Neural cell (in vitro differentiated cells): ENCODE results near the gene CENPX. TPM values are rescaled to one million over a fixed set of nuclear protein-coding genes. Genes with fewer than 3 reads are reported as not detected.

ENCODE experiments used
- H2AFZ ChIP-seq: fragments of 200-600, 300-800 bp; sonication (generic), shearing (Covaris generic); 2 replicates; pipeline ENCODE4 v1.6.0; 2014; ENCODE audit warnings: low read depth, mild to moderate bottlenecking, antibody characterized with exemption, low read length, moderate library complexity
- H3F3A ChIP-seq: fragments of 200-600 bp; shearing (Covaris generic); 2 replicates; pipeline ENCODE4 v1.6.1; 2016; ENCODE audit warnings: mild to moderate bottlenecking, moderate library complexity, mixed read lengths, antibody characterized with exemption, low read length; ENCODE audit not compliant: insufficient read depth, poor library complexity, severe bottlenecking
- H3K27ac ChIP-seq: fragments of 200-600, 300-800 bp; sonication (generic), shearing (Covaris generic); 2 replicates; pipeline ENCODE4 v1.5.1; 2014; ENCODE audit warnings: mild to moderate bottlenecking, low read length, moderate library complexity
- H3K27me3 ChIP-seq: fragments of 300-800, 200-600 bp; sonication (generic), shearing (Covaris generic); 2 replicates; pipeline ENCODE4 v1.6.0; 2014; ENCODE audit warnings: mild to moderate bottlenecking, low read depth, low read length, moderate library complexity; ENCODE audit not compliant: insufficient read depth
- H3K36me3 ChIP-seq: fragments of 300-800, 200-600 bp; sonication (generic), shearing (Covaris generic); 2 replicates; pipeline ENCODE4 v1.5.1; 2014; ENCODE audit warnings: mild to moderate bottlenecking, antibody characterized with exemption, low read length, moderate library complexity; ENCODE audit not compliant: insufficient read depth
- H3K4me2 ChIP-seq: fragments of 300-800, 200-600 bp; sonication (generic), shearing (Covaris generic); 2 replicates; pipeline ENCODE4 v1.6.0; 2014; ENCODE audit warnings: mild to moderate bottlenecking, low read length
- H3K4me3 ChIP-seq: fragments of 300-800, 200-600 bp; sonication (generic), shearing (Covaris generic); 2 replicates; pipeline ENCODE4 v1.5.1; 2014; ENCODE audit warnings: mild to moderate bottlenecking, low read length, moderate library complexity
- H3K79me2 ChIP-seq: fragments of 200-600 bp; shearing (Covaris generic); replicated peaks from 2 replicates; pipeline ENCODE4 v1.6.0; 2014; ENCODE audit warnings: mild to moderate bottlenecking, low read length, moderate library complexity; ENCODE audit not compliant: insufficient read depth
- H3K9ac ChIP-seq: fragments of 300-800, 200-600 bp; sonication (generic), shearing (Covaris generic); 2 replicates; pipeline ENCODE4 v1.6.1; 2016; ENCODE audit warnings: mild to moderate bottlenecking, low read length, mixed read lengths
- H3K9me2 ChIP-seq: fragments of 200-600 bp; shearing (Covaris generic); 2 replicates; pipeline ENCODE4 v1.6.1; 2016; ENCODE audit warnings: mild to moderate bottlenecking, low read length, mixed read lengths; ENCODE audit not compliant: insufficient read depth
- H3K9me3 ChIP-seq: fragments of 200-600, 300-800 bp; sonication (generic), shearing (Covaris generic); 2 replicates; pipeline ENCODE4 v1.6.1; 2016; ENCODE audit warnings: mild to moderate bottlenecking, mixed run types, low read length, moderate library complexity, mixed read lengths
- H4K20me1 ChIP-seq: fragments of 200-600 bp; shearing (Covaris generic); 2 replicates; pipeline ENCODE4 v1.6.1; 2016; ENCODE audit warnings: mild to moderate bottlenecking, mixed run types; ENCODE audit not compliant: insufficient read depth
- CTCF ChIP-seq: fragments of 450-650 bp; IDR thresholded peaks from 2 replicates; pipeline ENCODE4 v1.5.1; 2014; ENCODE audit warnings: antibody characterized with exemption, mild to moderate bottlenecking, moderate library complexity; ENCODE audit not compliant: poor library complexity, severe bottlenecking
- EP300 ChIP-seq: fragments of 450-650 bp; conservative IDR thresholded peaks from 2 replicates; pipeline ENCODE4 v1.6.1; 2014; ENCODE audit warnings: antibody characterized with exemption, mild to moderate bottlenecking, moderate library complexity; ENCODE audit not compliant: poor library complexity, severe bottlenecking
- EZH2 ChIP-seq: fragments of 200-600, 300-800 bp; shearing (Covaris generic), sonication (generic); IDR thresholded peaks from 2 replicates; pipeline ENCODE4 v1.6.1; 2014; ENCODE audit warnings: antibody characterized with exemption, low read length, borderline replicate concordance, mild to moderate bottlenecking; ENCODE audit not compliant: insufficient read depth, poor library complexity, severe bottlenecking
- MXI1 ChIP-seq: fragments of 450-650 bp; conservative IDR thresholded peaks from 2 replicates; pipeline ENCODE4 v1.6.1; 2014; ENCODE audit warnings: antibody characterized with exemption, mild to moderate bottlenecking; ENCODE audit not compliant: poor library complexity, severe bottlenecking
- POLR2AphosphoS5 ChIP-seq: IDR thresholded peaks from 2 replicates; pipeline ENCODE4 v1.6.1; 2012
- RAD21 ChIP-seq: fragments of 450-650 bp; conservative IDR thresholded peaks from 2 replicates; pipeline ENCODE4 v1.6.1; 2014; ENCODE audit warnings: antibody characterized with exemption, mild to moderate bottlenecking, moderate library complexity
- SMC3 ChIP-seq: fragments of 450-650 bp; conservative IDR thresholded peaks from 2 replicates; pipeline ENCODE4 v1.6.1; 2014; ENCODE audit warnings: antibody characterized with exemption, mild to moderate bottlenecking, moderate library complexity; ENCODE audit not compliant: poor library complexity
- TAF1 ChIP-seq: IDR thresholded peaks from 2 replicates; pipeline ENCODE4 v1.6.1; 2012; ENCODE audit warnings: low read depth
- polyA minus RNA-seq: library from RNA; depleted of rRNA, polyadenylated mRNA; stranded (reverse); fragments of >200 nt; gene quantifications from 2 replicates; pipeline ENCODE4 v1.2.3, GENCODE V29; 2014
- polyA plus RNA-seq: library from polyadenylated mRNA; depleted of rRNA; stranded (reverse); fragments of >200 nt; gene quantifications from 2 replicates; pipeline ENCODE4 v1.2.3, GENCODE V29; 2014
- TF ChIP-seq, protein P1 (sequence below): IDR thresholded peaks from 2 replicates; pipeline ENCODE4 v1.6.1; 2012; ENCODE audit warnings: borderline replicate concordance

The CENPX gene
- polyA plus RNA-seq = 188 and 205 TPM in 2 replicates
- polyA minus RNA-seq = 23.7 and 33.4 TPM in 2 replicates

DNA sequence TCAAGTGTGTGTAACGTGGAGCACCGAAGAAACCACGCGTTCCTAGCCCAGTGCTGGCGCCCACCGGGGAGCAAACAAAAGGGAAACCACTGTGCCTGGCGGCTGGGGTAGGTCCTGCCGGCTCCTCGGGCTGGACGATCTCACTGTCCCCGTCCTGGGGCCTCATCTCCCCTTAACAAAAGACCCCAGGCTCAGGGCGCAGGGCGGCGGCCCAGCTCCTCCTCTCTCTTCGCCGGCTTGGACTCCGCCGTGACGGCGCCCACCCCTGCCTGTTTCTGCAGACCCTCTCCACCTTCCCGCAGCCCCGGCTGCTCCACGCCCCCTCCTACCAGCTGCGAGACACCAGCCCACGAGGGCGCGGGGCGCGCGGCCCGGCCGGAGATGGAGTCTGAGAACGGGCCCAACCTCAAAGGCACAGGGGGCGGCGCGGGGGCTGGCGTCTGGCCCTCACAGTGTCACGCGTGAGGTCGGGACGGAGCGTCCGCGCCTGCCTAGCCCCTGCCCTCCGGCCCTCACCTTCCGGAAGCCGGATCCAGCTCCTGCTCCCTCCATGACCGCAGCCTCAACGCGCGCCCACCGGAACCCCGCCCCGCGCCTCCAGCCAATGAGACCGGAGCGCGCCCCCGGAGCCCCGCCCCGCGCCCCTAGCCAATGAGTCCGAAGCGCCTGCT is at the start of gene CENPX:
CENPX (minus strand) TSS at position 569 of the 671 bp plus-strand sequence; CDS start at position 552, 17 bp downstream.
- H2AFZ ChIP-seq = peak within 1 kb of the TSS; percentile 28
- no peaks in the 10 kb centered on the region for H4K20me1 ChIP-seq
- no peaks in the 10 kb centered on the region for H3K27me3 ChIP-seq
- H3K9me2 ChIP-seq = no peaks in the 10 kb centered on the region
- H3K9me3 ChIP-seq = no peaks in the 10 kb centered on the region
- H3K36me3 ChIP-seq = no peaks in the 10 kb centered on the region
- H3K27ac ChIP-seq = peak within 1 kb of the TSS; percentile 52
- no peaks in the 10 kb centered on the region for H3F3A ChIP-seq
- TF ChIP-seq TAF1 (peak; percentile 25), EZH2 (no peak), MXI1 (peak; percentile 95), EP300 (no peak), SMC3 (no peak), POLR2AphosphoS5 (peak; percentile 85), CTCF (no peak), RAD21 (peak; percentile 33)
- TF ChIP-seq, protein P1, sequence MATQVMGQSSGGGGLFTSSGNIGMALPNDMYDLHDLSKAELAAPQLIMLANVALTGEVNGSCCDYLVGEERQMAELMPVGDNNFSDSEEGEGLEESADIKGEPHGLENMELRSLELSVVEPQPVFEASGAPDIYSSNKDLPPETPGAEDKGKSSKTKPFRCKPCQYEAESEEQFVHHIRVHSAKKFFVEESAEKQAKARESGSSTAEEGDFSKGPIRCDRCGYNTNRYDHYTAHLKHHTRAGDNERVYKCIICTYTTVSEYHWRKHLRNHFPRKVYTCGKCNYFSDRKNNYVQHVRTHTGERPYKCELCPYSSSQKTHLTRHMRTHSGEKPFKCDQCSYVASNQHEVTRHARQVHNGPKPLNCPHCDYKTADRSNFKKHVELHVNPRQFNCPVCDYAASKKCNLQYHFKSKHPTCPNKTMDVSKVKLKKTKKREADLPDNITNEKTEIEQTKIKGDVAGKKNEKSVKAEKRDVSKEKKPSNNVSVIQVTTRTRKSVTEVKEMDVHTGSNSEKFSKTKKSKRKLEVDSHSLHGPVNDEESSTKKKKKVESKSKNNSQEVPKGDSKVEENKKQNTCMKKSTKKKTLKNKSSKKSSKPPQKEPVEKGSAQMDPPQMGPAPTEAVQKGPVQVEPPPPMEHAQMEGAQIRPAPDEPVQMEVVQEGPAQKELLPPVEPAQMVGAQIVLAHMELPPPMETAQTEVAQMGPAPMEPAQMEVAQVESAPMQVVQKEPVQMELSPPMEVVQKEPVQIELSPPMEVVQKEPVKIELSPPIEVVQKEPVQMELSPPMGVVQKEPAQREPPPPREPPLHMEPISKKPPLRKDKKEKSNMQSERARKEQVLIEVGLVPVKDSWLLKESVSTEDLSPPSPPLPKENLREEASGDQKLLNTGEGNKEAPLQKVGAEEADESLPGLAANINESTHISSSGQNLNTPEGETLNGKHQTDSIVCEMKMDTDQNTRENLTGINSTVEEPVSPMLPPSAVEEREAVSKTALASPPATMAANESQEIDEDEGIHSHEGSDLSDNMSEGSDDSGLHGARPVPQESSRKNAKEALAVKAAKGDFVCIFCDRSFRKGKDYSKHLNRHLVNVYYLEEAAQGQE = no peak
- peaks cover 11% of the 10 kb centered on the region for H3K79me2 ChIP-seq
- peak within 1 kb of the TSS; percentile 84 for H3K4me2 ChIP-seq
- H3K9ac ChIP-seq = peak within 1 kb of the TSS; percentile 77
- peak within 1 kb of the TSS; percentile 96 for H3K4me3 ChIP-seq

- H3K27ac ChIP-seq = no peak overlapping the region
- no peaks in the 10 kb centered on the region for H3K9me2 ChIP-seq
- no peaks in the 10 kb centered on the region for H3F3A ChIP-seq
- no peaks in the 10 kb centered on the region for H3K36me3 ChIP-seq
- no peaks in the 10 kb centered on the region for H4K20me1 ChIP-seq
- H3K9me3 ChIP-seq = no peaks in the 10 kb centered on the region
- TF ChIP-seq POLR2AphosphoS5 (no peak), EP300 (no peak), TAF1 (no peak), EZH2 (no peak), CTCF (no peak), RAD21 (no peak), MXI1 (no peak), SMC3 (no peak)
- TF ChIP-seq, protein P1 = no peak
- H2AFZ ChIP-seq = no peak overlapping the region
- no peaks in the 10 kb centered on the region for H3K27me3 ChIP-seq
- no peak overlapping the region for H3K4me2 ChIP-seq
- no peak overlapping the region for H3K9ac ChIP-seq
- no peak overlapping the region for H3K4me3 ChIP-seq
- H3K79me2 ChIP-seq = no peaks in the 10 kb centered on the region
Measured at GRCh38 chr17:82070611-82071010, 47.9 kb upstream of the CENPX start.
